Upper lobe of left lung (tissue), 4 donors: ENCODE data around the gene MARK3.
A peak's percentile ranks its signal among the peaks of the same experiment; 100 is the strongest.

Experiments
- POLR2AphosphoS5 ChIP-seq, 2 donors: sonication (generic); formaldehyde crosslinking; IDR thresholded peaks; one replicate each; pipeline ENCODE4 v1.5.1; 2017; ENCODE audit warnings: antibody characterized with exemption in 2 of 2
- TF ChIP-seq, protein P1 (sequence below), 6 experiments: fragments of 450-650 bp in 4 of 6; fragments of 200-600 bp in 2 of 6; sonication (generic) in 2 of 6; IDR thresholded peaks; one replicate each; pipeline ENCODE4 v1.5.1; 2016 to 2019; ENCODE audit warnings: antibody characterized with exemption in 6 of 6

GRCh38 chr14:103546652-103547454 is 161.6 kb downstream of the MARK3 start:
- TF ChIP-seq, protein P1, sequence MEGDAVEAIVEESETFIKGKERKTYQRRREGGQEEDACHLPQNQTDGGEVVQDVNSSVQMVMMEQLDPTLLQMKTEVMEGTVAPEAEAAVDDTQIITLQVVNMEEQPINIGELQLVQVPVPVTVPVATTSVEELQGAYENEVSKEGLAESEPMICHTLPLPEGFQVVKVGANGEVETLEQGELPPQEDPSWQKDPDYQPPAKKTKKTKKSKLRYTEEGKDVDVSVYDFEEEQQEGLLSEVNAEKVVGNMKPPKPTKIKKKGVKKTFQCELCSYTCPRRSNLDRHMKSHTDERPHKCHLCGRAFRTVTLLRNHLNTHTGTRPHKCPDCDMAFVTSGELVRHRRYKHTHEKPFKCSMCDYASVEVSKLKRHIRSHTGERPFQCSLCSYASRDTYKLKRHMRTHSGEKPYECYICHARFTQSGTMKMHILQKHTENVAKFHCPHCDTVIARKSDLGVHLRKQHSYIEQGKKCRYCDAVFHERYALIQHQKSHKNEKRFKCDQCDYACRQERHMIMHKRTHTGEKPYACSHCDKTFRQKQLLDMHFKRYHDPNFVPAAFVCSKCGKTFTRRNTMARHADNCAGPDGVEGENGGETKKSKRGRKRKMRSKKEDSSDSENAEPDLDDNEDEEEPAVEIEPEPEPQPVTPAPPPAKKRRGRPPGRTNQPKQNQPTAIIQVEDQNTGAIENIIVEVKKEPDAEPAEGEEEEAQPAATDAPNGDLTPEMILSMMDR (IDR thresholded peaks at IDR 0.05): peak; percentile 77 to 97 (median 95)
- TF ChIP-seq POLR2AphosphoS5 (IDR thresholded peaks at IDR 0.05): no peak
